ENCODE measurements around the gene PDE4B. TPM values are rescaled to one million over a fixed set of nuclear protein-coding genes. Genes with fewer than 3 reads are reported as not detected.

PDE4B gene
- total and polyA plus RNA-seq, 7 donors = 1.6 to 17.2 (median 10.7) TPM

DNA sequence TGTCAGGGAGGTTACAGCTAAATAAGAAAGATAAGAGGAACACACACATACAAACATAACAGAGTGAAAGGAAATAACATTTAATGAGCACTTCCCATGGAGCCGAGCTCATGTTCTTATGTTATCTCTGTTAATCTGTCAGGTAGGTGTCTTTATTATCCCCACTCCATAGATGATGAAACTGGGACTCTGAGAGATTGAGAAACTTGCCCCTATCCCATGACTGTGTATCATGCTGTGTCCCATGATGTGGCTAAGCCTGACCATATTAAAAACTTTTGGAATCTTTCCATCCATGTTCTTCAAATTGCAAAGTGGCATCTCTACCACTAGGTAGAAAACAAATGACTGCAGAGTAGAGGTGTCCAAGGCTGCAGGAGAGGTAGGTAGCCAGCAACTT is 456.1 kb downstream of the PDE4B start:
- TF ChIP-seq POLR2A (IDR thresholded peaks at IDR 0.05) (no peak), POLR2AphosphoS5 (IDR thresholded peaks at IDR 0.05) (peak in 1 of 4 donors; percentile 44), EP300 (IDR thresholded peaks at IDR 0.05) (no peak)
- TF ChIP-seq, protein P1, sequence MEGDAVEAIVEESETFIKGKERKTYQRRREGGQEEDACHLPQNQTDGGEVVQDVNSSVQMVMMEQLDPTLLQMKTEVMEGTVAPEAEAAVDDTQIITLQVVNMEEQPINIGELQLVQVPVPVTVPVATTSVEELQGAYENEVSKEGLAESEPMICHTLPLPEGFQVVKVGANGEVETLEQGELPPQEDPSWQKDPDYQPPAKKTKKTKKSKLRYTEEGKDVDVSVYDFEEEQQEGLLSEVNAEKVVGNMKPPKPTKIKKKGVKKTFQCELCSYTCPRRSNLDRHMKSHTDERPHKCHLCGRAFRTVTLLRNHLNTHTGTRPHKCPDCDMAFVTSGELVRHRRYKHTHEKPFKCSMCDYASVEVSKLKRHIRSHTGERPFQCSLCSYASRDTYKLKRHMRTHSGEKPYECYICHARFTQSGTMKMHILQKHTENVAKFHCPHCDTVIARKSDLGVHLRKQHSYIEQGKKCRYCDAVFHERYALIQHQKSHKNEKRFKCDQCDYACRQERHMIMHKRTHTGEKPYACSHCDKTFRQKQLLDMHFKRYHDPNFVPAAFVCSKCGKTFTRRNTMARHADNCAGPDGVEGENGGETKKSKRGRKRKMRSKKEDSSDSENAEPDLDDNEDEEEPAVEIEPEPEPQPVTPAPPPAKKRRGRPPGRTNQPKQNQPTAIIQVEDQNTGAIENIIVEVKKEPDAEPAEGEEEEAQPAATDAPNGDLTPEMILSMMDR (IDR thresholded peaks at IDR 0.05) = no peak
- Histone ChIP-seq H3K4me1 (peaks cover 0 to 4% (median 2%) of the 10 kb centered on the region in 4 donors), H3K27ac (no peak overlapping the region), H3K4me3 (no peak overlapping the region), H3K27me3 (no peaks in the 10 kb centered on the region), H3K36me3 (no peaks in the 10 kb centered on the region), H3K9me3 (no peaks in the 10 kb centered on the region)
- intact Hi-C loops (cut with DNase I) = no loop called here
- DNase-seq = no peak
- 41 to 42% methylated on average over 1 of the region's 1 CpG for WGBS, 2 donors

DNA sequence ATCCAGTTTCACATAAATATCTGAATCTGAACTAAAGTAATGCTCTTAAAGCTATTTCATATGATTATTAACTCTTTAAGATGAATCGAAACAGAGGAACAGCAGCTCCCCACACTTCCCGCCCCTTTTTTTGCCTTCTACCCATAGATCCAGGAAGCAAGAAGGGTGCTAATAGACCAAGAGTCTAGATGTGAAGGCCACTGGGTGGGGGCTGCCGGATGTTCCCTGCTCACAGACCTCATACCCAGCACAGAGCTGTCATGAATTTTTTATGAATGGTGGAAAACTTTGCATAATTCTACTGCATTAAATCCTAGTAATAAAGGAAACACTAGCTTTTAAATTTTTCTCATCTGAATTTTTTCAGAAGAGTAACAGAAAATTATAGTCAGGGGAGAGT is 457.4 kb downstream of the PDE4B start:
- Histone ChIP-seq H3K27me3 (no peaks in the 10 kb centered on the region), H3K9me3 (no peaks in the 10 kb centered on the region), H3K27ac (no peak overlapping the region), H3K4me3 (no peak overlapping the region), H3K4me1 (peaks cover 0 to 6% (median 2%) of the 10 kb centered on the region in 4 donors), H3K36me3 (no peaks in the 10 kb centered on the region)
- intact Hi-C loops (cut with DNase I) = loop anchor here (10.0 kb wide), 2 partner anchors 475 to 675 kb away; partner anchors contain the start of genes DNAI4 and MIER1
- no peak for DNase-seq
- 90 to 94% methylated on average over 3 of the region's 3 CpGs for WGBS, 2 donors
- TF ChIP-seq EP300 (IDR thresholded peaks at IDR 0.05) (no peak), POLR2AphosphoS5 (IDR thresholded peaks at IDR 0.05) (no peak)

DNA sequence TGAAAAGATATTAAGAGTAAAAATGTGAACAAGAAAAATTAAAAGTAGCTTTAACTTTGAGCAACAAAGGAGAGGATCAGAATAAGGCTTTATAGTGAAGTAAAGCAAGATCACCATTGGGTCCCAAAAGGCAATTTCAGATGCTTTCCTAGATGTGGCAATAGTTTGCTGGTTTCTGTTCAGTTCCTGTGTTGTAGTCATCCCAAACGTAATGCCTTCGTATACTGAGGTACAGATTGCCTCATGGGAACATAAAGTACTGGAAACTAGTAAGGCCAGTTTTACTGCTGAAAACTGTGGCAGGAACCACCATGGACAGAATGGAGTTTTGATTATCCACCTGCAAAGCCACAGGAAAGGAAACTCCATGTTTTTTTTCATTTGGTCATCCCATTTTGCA is 457.8 kb downstream of the PDE4B start:
- no peak for DNase-seq
- Histone ChIP-seq H3K36me3 (no peaks in the 10 kb centered on the region), H3K4me1 (peaks cover 0 to 6% (median 2%) of the 10 kb centered on the region in 4 donors), H3K4me3 (no peak overlapping the region), H3K9me3 (no peaks in the 10 kb centered on the region), H3K27ac (no peak overlapping the region), H3K27me3 (no peaks in the 10 kb centered on the region)
- TF ChIP-seq POLR2AphosphoS5 (IDR thresholded peaks at IDR 0.05) = peak in 2 of 4 donors; percentile 9 to 31
- TF ChIP-seq, protein P1 (IDR thresholded peaks at IDR 0.05) = no peak
- TF ChIP-seq EP300 (IDR thresholded peaks at IDR 0.05) = peak in 3 of 4 donors; percentile 62 to 79 (median 76)
- TF ChIP-seq POLR2A (IDR thresholded peaks at IDR 0.05) = no peak
- intact Hi-C loops (cut with DNase I) = loop anchor here (10.0 kb wide), 2 partner anchors 474 to 674 kb away; partner anchors contain the start of genes DNAI4 and MIER1
- 37 to 63% methylated on average over 2 of the region's 2 CpGs for WGBS, 2 donors

DNA sequence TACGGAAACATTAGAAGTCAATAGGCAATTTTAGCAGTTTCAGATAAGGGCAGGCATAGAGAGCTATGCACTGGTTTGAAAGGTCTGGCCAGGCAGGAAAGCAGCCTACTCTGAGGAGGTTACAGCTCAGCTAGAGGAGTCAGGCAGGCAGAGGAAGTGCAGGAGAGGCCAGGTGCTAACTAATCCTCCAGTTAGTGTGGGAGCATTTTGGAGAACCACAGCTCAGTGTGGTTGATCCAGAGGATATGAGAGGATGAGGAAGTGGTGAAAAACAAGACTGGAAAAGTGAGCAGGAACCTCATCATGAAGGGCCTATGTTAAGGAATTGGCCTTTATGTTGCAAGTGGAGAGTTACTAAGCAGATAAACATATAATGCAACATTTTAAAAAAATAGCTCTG is 458.9 kb downstream of the PDE4B start:
- no peak overlapping the region for H3K4me3 ChIP-seq
- H3K36me3 ChIP-seq = no peaks in the 10 kb centered on the region
- peaks cover 0 to 7% (median 2%) of the 10 kb centered on the region in 4 donors for H3K4me1 ChIP-seq
- 86 to 88% methylated on average over 1 of the region's 1 CpG for WGBS, 2 donors
- DNase-seq = no peak
- intact Hi-C loops (cut with DNase I) = loop anchor here (10.0 kb wide), 2 partner anchors 473 to 673 kb away; partner anchors contain the start of genes DNAI4 and MIER1
- H3K27ac ChIP-seq = no peak overlapping the region
- H3K9me3 ChIP-seq = no peaks in the 10 kb centered on the region
- no peaks in the 10 kb centered on the region for H3K27me3 ChIP-seq
- TF ChIP-seq EP300 (IDR thresholded peaks at IDR 0.05) = no peak
- peak in 1 of 4 donors; percentile 13 for TF ChIP-seq POLR2AphosphoS5 (IDR thresholded peaks at IDR 0.05)
- no peak for TF ChIP-seq POLR2A (IDR thresholded peaks at IDR 0.05)

DNA sequence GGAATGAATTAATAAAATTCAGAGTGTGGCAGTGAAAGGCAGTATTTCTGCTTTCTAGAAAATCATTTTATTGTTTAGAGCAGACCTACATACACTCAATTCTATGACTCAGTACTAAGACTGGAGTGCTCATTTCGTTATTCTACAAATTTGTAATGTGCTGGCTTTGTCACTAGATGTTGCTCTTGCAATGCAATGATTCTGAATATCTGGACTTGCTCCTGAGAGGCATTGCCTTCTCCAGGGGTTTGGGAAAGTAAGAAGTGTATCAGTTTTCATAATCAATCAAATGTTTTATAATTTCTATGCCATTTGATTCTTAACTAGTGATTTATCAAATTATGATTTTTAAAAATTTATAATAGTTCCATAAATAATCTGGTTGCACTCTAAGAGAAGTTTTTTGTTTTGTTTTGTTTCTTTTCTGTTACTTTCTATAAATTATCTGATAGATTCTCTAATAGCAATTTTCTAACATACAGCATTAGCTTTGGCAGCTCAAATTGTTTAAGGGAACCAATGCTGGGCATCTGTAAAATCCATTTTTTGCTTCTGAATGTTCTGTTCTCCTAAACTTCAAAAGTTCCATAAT is 460.7 kb downstream of the PDE4B start:
- Histone ChIP-seq H3K4me3 (no peak overlapping the region), H3K4me1 (peaks cover 0 to 20% (median 7%) of the 10 kb centered on the region in 4 donors), H3K27me3 (no peaks in the 10 kb centered on the region), H3K9me3 (no peaks in the 10 kb centered on the region), H3K27ac (no peak overlapping the region), H3K36me3 (no peaks in the 10 kb centered on the region)
- TF ChIP-seq EP300 (IDR thresholded peaks at IDR 0.05) (no peak), POLR2A (IDR thresholded peaks at IDR 0.05) (no peak), POLR2AphosphoS5 (IDR thresholded peaks at IDR 0.05) (peak in 1 of 4 donors; percentile 24)
- TF ChIP-seq, protein P1 (IDR thresholded peaks at IDR 0.05) = peak; percentile 60 to 80 (median 73)
- 0 to 8% methylated on average over 1 of the region's 1 CpG for WGBS, 2 donors
- no peak for DNase-seq
- intact Hi-C loops (cut with DNase I) = loop anchor here (1.0 to 10.0 kb wide), 3 partner anchors 193 to 671 kb away; partner anchors contain the start of genes DNAI4 and MIER1

Measured in sigmoid colon (tissue), 7 donors.